Measurements from ENCODE around the gene AOC1. TPM values are rescaled to one million over a fixed set of nuclear protein-coding genes. Genes with fewer than 3 reads are reported as not detected.

The AOC1 gene
- total and polyA plus RNA-seq, 2 of the 13 experiments (the other 11 are each of a cell fraction or from before 2014, with no cell fraction given) = not detected

- intact Hi-C loops (cut with micrococcal nuclease; ENCODE audit: unreplicated experiment) (no loop called here), in situ Hi-C loops (cut with HindIII; ENCODE audit: extremely low pct_ligation_motif_present, low pct_unique_long_range_greater_than_20kb) (no loop called here)
- H3K4me1 ChIP-seq (ENCODE audit: insufficient read depth, low read length) = no peaks in the 10 kb centered on the region
- FAIRE-seq = no peak
- H3K27me3 ChIP-seq (ENCODE audit: control insufficient read depth in 1 of 2, insufficient read depth in 2 of 2, low read length in 2 of 2) = peaks cover 6 to 63% of the 10 kb centered on the region in 2 experiments
- BruUV-seq (replicated peaks) = no TSS peak
- H2AFZ ChIP-seq (ENCODE audit: low read length) = no peak overlapping the region
- CTCF ChIA-PET (ENCODE audit: low intra/inter-chr PET ratio, low total read pairs) = no interaction called here
- no peak for ATAC-seq
- H3K27ac ChIP-seq (ENCODE audit: extremely low read length, insufficient read depth, low read length) = no peak overlapping the region
- H3K36me3 ChIP-seq (replicated peaks in 1 of 2; ENCODE audit: control insufficient read depth in 1 of 2, insufficient read depth in 2 of 2, low read length in 2 of 2) = no peaks in the 10 kb centered on the region
- no peak overlapping the region for H3K9ac ChIP-seq (ENCODE audit: insufficient read depth, low read depth, low read length)
- no peak overlapping the region for H3K4me3 ChIP-seq (replicated peaks in 1 of 3; ENCODE audit: insufficient read depth in 1 of 3, low read depth in 2 of 3, low read length in 3 of 3)
- H3K4me2 ChIP-seq (ENCODE audit: low read depth, low read length) = no peak overlapping the region
- H4K20me1 ChIP-seq (ENCODE audit: insufficient read depth, low read length) = no peaks in the 10 kb centered on the region
- H3K9me3 ChIP-seq (ENCODE audit: low read length) = no peaks in the 10 kb centered on the region
- POLR2A ChIA-PET = no interaction called here
- no peak for DNase-seq (ENCODE audit: low spot score)
- no peaks in the 10 kb centered on the region for H3K79me2 ChIP-seq (ENCODE audit: insufficient read depth, low read length)
- WGBS (ENCODE audit: low lambda C conversion rate) = 39% methylated on average over 5 of the region's 5 CpGs
- TF ChIP-seq ZNF549 (CRISPR knock-in tag; IDR thresholded peaks at IDR 0.05) (no peak), ZNF10 (CRISPR knock-in tag; IDR thresholded peaks at IDR 0.05; ENCODE audit: borderline replicate concordance, low read depth) (no peak), ZNF790 (CRISPR knock-in tag; IDR thresholded peaks at IDR 0.05; ENCODE audit: borderline replicate concordance) (no peak), CEBPZ (IDR thresholded peaks at IDR 0.05; ENCODE audit: low read length) (no peak), GATAD2A (CRISPR knock-in tag; IDR thresholded peaks at IDR 0.05) (no peak), ARNT (IDR thresholded peaks at IDR 0.05) (no peak), ZNF609 (CRISPR knock-in tag; IDR thresholded peaks at IDR 0.05; ENCODE audit: borderline replicate concordance) (no peak), CREB3 (CRISPR knock-in tag; IDR thresholded peaks at IDR 0.05) (no peak), HNRNPL (IDR thresholded peaks at IDR 0.05; ENCODE audit: low read depth, low read length) (no peak), ZNF503 (CRISPR knock-in tag; IDR thresholded peaks at IDR 0.05) (no peak), MATR3 (CRISPR knock-in tag; IDR thresholded peaks at IDR 0.05) (no peak), TEAD3 (CRISPR knock-in tag; optimal IDR thresholded peaks at IDR 0.05; ENCODE audit: borderline replicate concordance) (no peak), ATF5 (CRISPR knock-in tag; IDR thresholded peaks at IDR 0.05; ENCODE audit: low read depth) (no peak), TCF12 (IDR thresholded peaks at IDR 0.05) (no peak), TCF12 (CRISPR knock-in tag; IDR thresholded peaks at IDR 0.05) (no peak)
Observed at GRCh38 chr7:150850273-150850672, 2.0 kb upstream of the AOC1 start.

Data from HepG2 (cell line).